HG02973 (cell line): ENCODE results near the gene DPP6.

Source experiments
- ATAC-seq: cut with Tn5 transposase; IDR thresholded peaks from one replicate; pipeline ENCODE4 v1.9.1; 2021; ENCODE audit warnings: moderate library complexity; ENCODE audit not compliant: unreplicated experiment

Gene DPP6

GRCh38 chr7:154684666-154685563 is 632.7 kb downstream of the DPP6 start:
- no peak for ATAC-seq

GRCh38 chr7:154685564-154685901 is 633.3 kb downstream of the DPP6 start:
- ATAC-seq, result no peak

GRCh38 chr7:154686305-154686704 is 634.1 kb downstream of the DPP6 start:
- ATAC-seq, result no peak

GRCh38 chr7:154688952-154689351 is 636.8 kb downstream of the DPP6 start:
- no peak for ATAC-seq

- no peak for ATAC-seq
Measured at GRCh38 chr7:154690411-154690810, 638.2 kb downstream of the DPP6 start.

GRCh38 chr7:154693661-154694060 is 641.5 kb downstream of the DPP6 start:
- ATAC-seq, result no peak

GRCh38 chr7:154695836-154696235 is 643.6 kb downstream of the DPP6 start:
- no peak for ATAC-seq

- ATAC-seq, result no peak
Measured at GRCh38 chr7:154696556-154696955, 644.4 kb downstream of the DPP6 start.

- ATAC-seq, result no peak
Measured at GRCh38 chr7:154698726-154699291, 646.6 kb downstream of the DPP6 start.

GRCh38 chr7:154699417-154699816 is 647.2 kb downstream of the DPP6 start:
- no peak for ATAC-seq

- no peak for ATAC-seq
Measured at GRCh38 chr7:154709840-154710520, 657.8 kb downstream of the DPP6 start.

GRCh38 chr7:154720016-154720415 is 667.8 kb downstream of the DPP6 start:
- ATAC-seq, result no peak

GRCh38 chr7:154721086-154721485 is 668.9 kb downstream of the DPP6 start:
- no peak for ATAC-seq

- ATAC-seq, result no peak
Measured at GRCh38 chr7:154726368-154726767, 674.2 kb downstream of the DPP6 start.

- no peak for ATAC-seq
Measured at GRCh38 chr7:154729056-154729455, 676.9 kb downstream of the DPP6 start.

GRCh38 chr7:154735766-154736165 is 683.6 kb downstream of the DPP6 start:
- ATAC-seq, result no peak

- ATAC-seq, result no peak
Measured at GRCh38 chr7:154736389-154736788, 684.2 kb downstream of the DPP6 start.

- ATAC-seq, result no peak
Measured at GRCh38 chr7:154738216-154738615, 686.0 kb downstream of the DPP6 start.

- ATAC-seq, result no peak
Measured at GRCh38 chr7:154741131-154741530, 688.9 kb downstream of the DPP6 start.

GRCh38 chr7:154743206-154743605 is 691.0 kb downstream of the DPP6 start:
- ATAC-seq, result no peak

GRCh38 chr7:154744256-154744860 is 692.2 kb downstream of the DPP6 start:
- ATAC-seq, result no peak

- ATAC-seq, result no peak
Measured at GRCh38 chr7:154744861-154745258, 692.7 kb downstream of the DPP6 start.
